Body of pancreas (tissue), 4 donors: ENCODE data around the gene SLC25A20.

Source experiments
- POLR2A ChIP-seq, 3 donors: fragments of 450-650 bp; IDR thresholded peaks; one replicate each; pipeline ENCODE4 v1.6.1; 2016; ENCODE audit warnings: antibody characterized with exemption in 3 of 3, mild to moderate bottlenecking in 2 of 3
- TF ChIP-seq, protein P1 (sequence below), 7 experiments: fragments of 450-650 bp in 4 of 7; fragments of 200-600 bp in 3 of 7; sonication (generic) in 3 of 7; IDR thresholded peaks; one replicate each; pipeline ENCODE4 v1.5.1; 2016 to 2019; ENCODE audit warnings: antibody characterized with exemption in 7 of 7

DNA sequence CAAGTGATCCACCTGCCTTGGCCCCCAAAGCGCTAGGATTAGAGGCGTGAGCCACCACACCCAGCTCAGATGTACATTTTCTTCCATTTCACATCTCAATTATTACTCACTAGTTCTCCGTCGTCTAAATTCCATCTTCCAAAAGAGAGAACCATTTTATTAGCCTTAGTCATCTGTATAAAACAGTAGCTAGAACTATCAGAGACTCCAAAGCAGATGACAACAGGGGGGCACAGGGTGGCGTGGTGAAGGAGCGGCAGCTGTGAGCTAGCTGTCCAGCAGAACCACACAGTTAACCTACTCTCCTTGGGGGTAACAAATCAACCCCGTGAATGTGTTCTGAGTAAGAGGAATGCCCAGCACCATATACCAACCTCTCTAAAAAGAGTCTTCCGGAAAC is 7.1 kb downstream of the SLC25A20 start:
- TF ChIP-seq, protein P1, sequence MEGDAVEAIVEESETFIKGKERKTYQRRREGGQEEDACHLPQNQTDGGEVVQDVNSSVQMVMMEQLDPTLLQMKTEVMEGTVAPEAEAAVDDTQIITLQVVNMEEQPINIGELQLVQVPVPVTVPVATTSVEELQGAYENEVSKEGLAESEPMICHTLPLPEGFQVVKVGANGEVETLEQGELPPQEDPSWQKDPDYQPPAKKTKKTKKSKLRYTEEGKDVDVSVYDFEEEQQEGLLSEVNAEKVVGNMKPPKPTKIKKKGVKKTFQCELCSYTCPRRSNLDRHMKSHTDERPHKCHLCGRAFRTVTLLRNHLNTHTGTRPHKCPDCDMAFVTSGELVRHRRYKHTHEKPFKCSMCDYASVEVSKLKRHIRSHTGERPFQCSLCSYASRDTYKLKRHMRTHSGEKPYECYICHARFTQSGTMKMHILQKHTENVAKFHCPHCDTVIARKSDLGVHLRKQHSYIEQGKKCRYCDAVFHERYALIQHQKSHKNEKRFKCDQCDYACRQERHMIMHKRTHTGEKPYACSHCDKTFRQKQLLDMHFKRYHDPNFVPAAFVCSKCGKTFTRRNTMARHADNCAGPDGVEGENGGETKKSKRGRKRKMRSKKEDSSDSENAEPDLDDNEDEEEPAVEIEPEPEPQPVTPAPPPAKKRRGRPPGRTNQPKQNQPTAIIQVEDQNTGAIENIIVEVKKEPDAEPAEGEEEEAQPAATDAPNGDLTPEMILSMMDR (IDR thresholded peaks at IDR 0.05) = no peak
- TF ChIP-seq POLR2A (IDR thresholded peaks at IDR 0.05) = no peak
